CD4-positive, alpha-beta T cell (primary cell): ENCODE results near the gene SULT1B1. TPM values are rescaled to one million over a fixed set of nuclear protein-coding genes. Genes with fewer than 3 reads are reported as not detected.

Experiments
- ATAC-seq: fragments of 200-7000 bp; cut with Tn5 transposase; one replicate; pipeline ENCODE4 v1.10.0; 2022; ENCODE audit warnings: mild to moderate bottlenecking; ENCODE audit not compliant: poor library complexity
- CTCF ChIA-PET: fragments of 350-600 bp; sonication (Branson Sonifier 250); formaldehyde crosslinking; loops from one replicate; lab custom pipeline; 2021; ENCODE audit warnings: antibody characterized with exemption, inconsistent platforms; lab: Charles Lee
- POLR2A ChIA-PET: fragments of 350-600 bp; sonication (Branson Sonifier 250); formaldehyde crosslinking; loops from one replicate; lab custom pipeline; 2021; ENCODE audit warnings: antibody characterized with exemption, inconsistent platforms; lab: Charles Lee
- DNase-seq, 14 experiments: peaks; one replicate each; pipeline ENCODE4 v3.0.0-alpha.2; 2013 to 2020; ENCODE audit warnings: mixed read lengths in 2 of 14
- H3K27ac ChIP-seq, 2 donors: one replicate each; pipeline versions ENCODE4 v1.5.1 to v1.7.0; 2013; ENCODE audit warnings: low read length in 2 of 2, low read depth in 1 of 2, mild to moderate bottlenecking in 1 of 2
- H3K27me3 ChIP-seq, 2 experiments: 1 replicate in 1 of 2; 2 replicates in 1 of 2; pipeline versions ENCODE4 v1.6.1 to v1.7.0; 2013; ENCODE audit warnings: low read length in 2 of 2, control low read depth in 1 of 2, mild to moderate bottlenecking in 1 of 2, moderate library complexity in 1 of 2; ENCODE audit not compliant: insufficient read depth in 2 of 2, control insufficient read depth in 1 of 2
- H3K36me3 ChIP-seq: one replicate; pipeline ENCODE4 v1.6.1; 2013; ENCODE audit warnings: low read length, control low read depth; ENCODE audit not compliant: insufficient read depth
- H3K4me1 ChIP-seq: one replicate; pipeline ENCODE4 v1.6.1; 2013; ENCODE audit warnings: low read length, control low read depth; ENCODE audit not compliant: insufficient read depth
- H3K4me3 ChIP-seq: one replicate; pipeline ENCODE4 v1.5.1; 2013; ENCODE audit warnings: mild to moderate bottlenecking, low read length, moderate library complexity
- H3K9me3 ChIP-seq, 2 experiments: 1 replicate in 1 of 2; 2 replicates in 1 of 2; pipeline versions ENCODE4 v1.6.1 to v1.7.0; 2013; ENCODE audit warnings: low read length in 2 of 2, mild to moderate bottlenecking in 2 of 2, control low read depth in 1 of 2, moderate library complexity in 1 of 2; ENCODE audit not compliant: control insufficient read depth in 1 of 2, insufficient read depth in 1 of 2
- H3K27ac Mint-ChIP-seq: one replicate; pipeline ENCODE4 v1.8.0; 2020; ENCODE audit warnings: mixed read lengths
- H3K27me3 Mint-ChIP-seq: one replicate; pipeline ENCODE4 v1.8.0; 2021; ENCODE audit warnings: mixed read lengths
- H3K36me3 Mint-ChIP-seq: one replicate; pipeline ENCODE4 v1.8.0; 2021; ENCODE audit warnings: low read depth, mixed read lengths
- H3K4me1 Mint-ChIP-seq: one replicate; pipeline ENCODE4 v1.8.0; 2021; ENCODE audit warnings: low read depth, mixed read lengths
- H3K4me3 Mint-ChIP-seq: one replicate; pipeline ENCODE4 v1.8.0; 2020; ENCODE audit warnings: mild to moderate bottlenecking, mixed read lengths
- H3K9me3 Mint-ChIP-seq: one replicate; pipeline ENCODE4 v1.8.0; 2020; ENCODE audit warnings: mixed read lengths
- CTCF ChIP-seq: fragments of 200-600 bp; IDR thresholded peaks from one replicate; pipeline ENCODE4 v1.8.0; 2022; ENCODE audit warnings: antibody characterized with exemption, mild to moderate bottlenecking
- intact Hi-C, 2 experiments: fragments of 100-400 bp; cut with DNase I in 1 of 2; cut with micrococcal nuclease in 1 of 2; formaldehyde crosslinking; loops; one replicate each; pipeline versions ENCODE4 v1.15.1 to v1.9.0; 2023 to 2025; cut with DNase I, micrococcal nuclease
- total RNA-seq, 174 experiments: library from RNA in 2 of 174; stranded (reverse) in 2 of 174; gene quantifications; one replicate each; pipeline ENCODE4 v1.2.3 and lab custom pipeline; 2021 to 2026

The SULT1B1 gene
- total RNA-seq, 2 experiments from 2014 or later = 9.4 to 10.2 TPM

GRCh38 chr4:69780141-69780540 lies 19.7 kb upstream of the SULT1B1 start:
- H3K4me3 Mint-ChIP-seq = no peak overlapping the region
- Histone ChIP-seq H3K27ac (no peak overlapping the region), H3K36me3 (no peaks in the 10 kb centered on the region), H3K27me3 (no peaks in the 10 kb centered on the region), H3K4me1 (no peaks in the 10 kb centered on the region), H3K9me3 (peaks cover 0 to 18% of the 10 kb centered on the region in 2 experiments), H3K4me3 (no peak overlapping the region)
- POLR2A ChIA-PET = no interaction called here
- DNase-seq = no peak
- no peak for ATAC-seq
- H3K36me3 Mint-ChIP-seq = no peaks in the 10 kb centered on the region
- H3K4me1 Mint-ChIP-seq = peaks cover 6% of the 10 kb centered on the region
- H3K27ac Mint-ChIP-seq = no peak overlapping the region
- TF ChIP-seq CTCF = no peak
- intact Hi-C loops = no loop called here
- no peaks in the 10 kb centered on the region for H3K27me3 Mint-ChIP-seq
- CTCF ChIA-PET = no interaction called here
- no peaks in the 10 kb centered on the region for H3K9me3 Mint-ChIP-seq

- no peak for TF ChIP-seq CTCF
- no peak for DNase-seq
- no peaks in the 10 kb centered on the region for H3K4me1 ChIP-seq
- ChIA-PET POLR2A (interaction anchor here (1.6 kb wide), 1 partner anchor 16 kb away, joined by 5 read pairs; the partner anchor contains the start of gene SULT1B1), CTCF (no interaction called here)
- H3K9me3 ChIP-seq = no peaks in the 10 kb centered on the region
- no peaks in the 10 kb centered on the region for H3K36me3 Mint-ChIP-seq
- H3K27ac Mint-ChIP-seq = no peak overlapping the region
- H3K4me3 ChIP-seq = no peak overlapping the region
- no peaks in the 10 kb centered on the region for H3K36me3 ChIP-seq
- H3K27ac ChIP-seq = no peak overlapping the region
- no peaks in the 10 kb centered on the region for H3K9me3 Mint-ChIP-seq
- no peak for ATAC-seq
- intact Hi-C loops = no loop called here
- no peaks in the 10 kb centered on the region for H3K27me3 Mint-ChIP-seq
- H3K4me1 Mint-ChIP-seq = peaks cover 10% of the 10 kb centered on the region
- no peaks in the 10 kb centered on the region for H3K27me3 ChIP-seq
- no peak overlapping the region for H3K4me3 Mint-ChIP-seq
Observed at GRCh38 chr4:69776696-69777095, 16.3 kb upstream of the SULT1B1 start.

- Histone ChIP-seq H3K4me1 (no peaks in the 10 kb centered on the region), H3K27ac (no peak overlapping the region), H3K36me3 (no peaks in the 10 kb centered on the region), H3K27me3 (no peaks in the 10 kb centered on the region), H3K9me3 (no peaks in the 10 kb centered on the region), H3K4me3 (no peak overlapping the region)
- Mint-ChIP-seq H3K9me3 (no peaks in the 10 kb centered on the region), H3K27ac (no peak overlapping the region), H3K4me3 (no peak overlapping the region), H3K36me3 (no peaks in the 10 kb centered on the region), H3K27me3 (no peaks in the 10 kb centered on the region), H3K4me1 (peaks cover 17% of the 10 kb centered on the region)
- no peak for ATAC-seq
- no peak for TF ChIP-seq CTCF
- ChIA-PET CTCF (interaction anchor here (1.6 kb wide), 1 partner anchor 12 kb away, joined by 3 read pairs; no protein-coding TSS in a partner anchor), POLR2A (no interaction called here)
- intact Hi-C loops = no loop called here
- no peak for DNase-seq
Observed at GRCh38 chr4:69775321-69775867, 15.0 kb upstream of the SULT1B1 start.
